Right cardiac atrium (tissue), 5 donors: ENCODE measurements around the gene RAPGEF1. TPM values are rescaled to one million over a fixed set of nuclear protein-coding genes. Genes with fewer than 3 reads are reported as not detected.

Source experiments
- ATAC-seq, 2 donors: fragments of 200-7000 bp; cut with Tn5 transposase; one replicate each; pipeline versions ENCODE4 v1.8.0 to v1.9.1; 2020; ENCODE audit warnings: moderate library complexity in 2 of 2, mild to moderate bottlenecking in 1 of 2
- DNase-seq, 3 donors: peaks; one replicate each; pipeline ENCODE4 v3.0.0-alpha.2; 2020
- H3K27ac ChIP-seq: one replicate; pipeline ENCODE4 v1.5.1; 2013; ENCODE audit warnings: mild to moderate bottlenecking, low read length, control low read depth, moderate library complexity
- H3K27me3 ChIP-seq: one replicate; pipeline ENCODE4 v1.6.1; 2013; ENCODE audit not compliant: control insufficient read depth, insufficient read depth
- H3K4me1 ChIP-seq: one replicate; pipeline ENCODE4 v1.6.1; 2013; ENCODE audit warnings: low read length; ENCODE audit not compliant: control insufficient read depth, insufficient read depth
- H3K4me3 ChIP-seq: one replicate; pipeline ENCODE4 v1.5.1; 2013; ENCODE audit warnings: low read length, control low read depth
- H3K9me3 ChIP-seq: one replicate; pipeline ENCODE4 v1.6.1; 2013; ENCODE audit warnings: low read length; ENCODE audit not compliant: control insufficient read depth
- WGBS: extraction: QIAGEN DNeasy Blood & Tissue Kit; methylation state at CpG from one replicate; pipeline ENCODE4 v1.1.7; 2013; 5-methylcytosine and 5-hydroxymethylcytosine counted together
- intact Hi-C, 4 donors: fragments of 100-400 bp; cut with DNase I; formaldehyde crosslinking; loops; one replicate each; pipeline versions ENCODE4 v1.11.0 to v1.14.0; 2022 to 2023
- long read RNA-seq, 4 donors: library from polyadenylated mRNA; unstranded; transcript quantifications; one replicate each; pipeline ENCODE4 v2.0.0, GENCODE V29; 2020 to 2021
- polyA plus RNA-seq: library from polyadenylated mRNA; stranded (reverse); fragments of 200-250 nt; gene quantifications from one replicate; pipeline ENCODE4 v1.2.3, GENCODE V29; 2013
- total RNA-seq, 4 donors: library from RNA; stranded (reverse); fragmentation: NEBNext Ultra II Directional; extraction: Animal tissue kit (Norgen Biotek cat#: 25700); gene quantifications; one replicate each; pipeline ENCODE4 v1.2.1, GENCODE V29; 2021
- donor health status: healthy with polysubstance abuse.
- donor health status: DM: no; HTN: yes; CAD: no.
- donor health status: DM: no; HTN: no; CAD: no.
- donor health status: DM: no; HTN: yes; CAD: no; lungs with severe emphysema.
- donor health status: DM: yes; HTN: yes; CAD: no.

Gene RAPGEF1
- total RNA-seq (100 to 1,000 TPM in 1 of 4 donors, 10 to 100 TPM in 3; 82.3 to 100 (median 93.0) TPM), polyA plus RNA-seq (58.5 TPM)
- long read RNA-seq, donor 1, full-length matches to known transcripts: 1 of 102 reads
- long read RNA-seq, donor 1, partial matches to known transcripts: 28 of 102 reads
- long read RNA-seq, donor 1, other reads (novel, unspliced or antisense): 73 of 102 reads
- long read RNA-seq, donor 2, full-length matches to known transcripts: 1 of 50 reads
- long read RNA-seq, donor 2, partial matches to known transcripts: 13 of 50 reads
- long read RNA-seq, donor 2, other reads (novel, unspliced or antisense): 36 of 50 reads
- long read RNA-seq, donor 3, partial matches to known transcripts: 14 of 106 reads
- long read RNA-seq, donor 3, other reads (novel, unspliced or antisense): 92 of 106 reads
- long read RNA-seq, donor 4, full-length matches to known transcripts: 1 of 47 reads
- long read RNA-seq, donor 4, partial matches to known transcripts: 14 of 47 reads
- long read RNA-seq, donor 4, other reads (novel, unspliced or antisense): 32 of 47 reads

- peaks cover 16% of the 10 kb centered on the region for H3K4me1 ChIP-seq
- intact Hi-C loops: loop anchor here (1.0 to 10.0 kb wide), 9 partner anchors 65 to 395 kb away; no protein-coding TSS in a partner anchor
Observed at GRCh38 chr9:131739959-131740648, at the start of gene RAPGEF1. TSS of gene RAPGEF1 (minus strand) at chr9:131740076. CDS start at chr9:131739830, 246 bp downstream.

GRCh38 chr9:131788851-131789250 is 49.0 kb upstream of the RAPGEF1 start:
- WGBS: 71% methylated on average over 1 of the region's 1 CpG
- ATAC-seq: no peak
- peaks cover 5% of the 10 kb centered on the region for H3K27me3 ChIP-seq
- intact Hi-C loops: no loop called here
- no peak for DNase-seq
- H3K27ac ChIP-seq: no peak overlapping the region
- no peaks in the 10 kb centered on the region for H3K4me1 ChIP-seq
- no peaks in the 10 kb centered on the region for H3K9me3 ChIP-seq
- no peak overlapping the region for H3K4me3 ChIP-seq

More at GRCh38 chr9:131739959-131740648, at the start of gene RAPGEF1:
- no peaks in the 10 kb centered on the region for H3K9me3 ChIP-seq
- WGBS: 8% methylated on average over 62 of the region's 69 CpGs
- ATAC-seq (peak; percentile 68), DNase-seq (peak; percentile 70 to 92 (median 87))
- H3K4me3 ChIP-seq: peak within 1 kb of the TSS; percentile 99
- no peaks in the 10 kb centered on the region for H3K27me3 ChIP-seq
- H3K27ac ChIP-seq: peak within 1 kb of the TSS; percentile 96

GRCh38 chr9:131787838-131788237 is 48.0 kb upstream of the RAPGEF1 start:
- ATAC-seq: no peak
- intact Hi-C loops: no loop called here
- Histone ChIP-seq H3K4me3 (no peak overlapping the region), H3K9me3 (no peaks in the 10 kb centered on the region), H3K27ac (no peak overlapping the region), H3K4me1 (no peaks in the 10 kb centered on the region), H3K27me3 (peaks cover 5% of the 10 kb centered on the region)
- 68% methylated on average over 9 of the region's 9 CpGs for WGBS
- DNase-seq: no peak

GRCh38 chr9:131784748-131785501 is 45.0 kb upstream of the RAPGEF1 start:
- DNase-seq: no peak
- 58% methylated on average over 13 of the region's 13 CpGs for WGBS
- no peaks in the 10 kb centered on the region for H3K4me1 ChIP-seq

GRCh38 chr9:131781069-131781468 is 41.2 kb upstream of the RAPGEF1 start:
- Histone ChIP-seq H3K4me1 (no peaks in the 10 kb centered on the region), H3K27ac (no peak overlapping the region), H3K4me3 (no peak overlapping the region), H3K9me3 (peaks cover 2% of the 10 kb centered on the region), H3K27me3 (peaks cover 5% of the 10 kb centered on the region)
- DNase-seq (no peak), ATAC-seq (no peak)
- WGBS: 55% methylated on average over 3 of the region's 3 CpGs
- intact Hi-C loops: no loop called here

More at GRCh38 chr9:131784748-131785501, 45.0 kb upstream of the RAPGEF1 start:
- Histone ChIP-seq H3K9me3 (peaks cover 2% of the 10 kb centered on the region), H3K27ac (no peak overlapping the region), H3K27me3 (peaks cover 5% of the 10 kb centered on the region), H3K4me3 (no peak overlapping the region)
- intact Hi-C loops: no loop called here
- no peak for ATAC-seq

GRCh38 chr9:131776473-131776872 is 36.6 kb upstream of the RAPGEF1 start:
- intact Hi-C loops: no loop called here
- Histone ChIP-seq H3K27ac (no peak overlapping the region), H3K4me3 (no peak overlapping the region), H3K27me3 (no peaks in the 10 kb centered on the region), H3K4me1 (no peaks in the 10 kb centered on the region), H3K9me3 (no peaks in the 10 kb centered on the region)
- WGBS: 16% methylated on average over 7 of the region's 7 CpGs
- ATAC-seq: no peak
- DNase-seq: peak in 1 of 3 donors; percentile 69

GRCh38 chr9:131776036-131776435 is 36.2 kb upstream of the RAPGEF1 start:
- DNase-seq (no peak), ATAC-seq (no peak)
- H3K4me1 ChIP-seq: no peaks in the 10 kb centered on the region
- no peaks in the 10 kb centered on the region for H3K27me3 ChIP-seq
- intact Hi-C loops: no loop called here
- H3K4me3 ChIP-seq: no peak overlapping the region
- no peaks in the 10 kb centered on the region for H3K9me3 ChIP-seq
- no peak overlapping the region for H3K27ac ChIP-seq
- WGBS: 36% methylated on average over 3 of the region's 3 CpGs

- no peak for ATAC-seq
- Histone ChIP-seq H3K27ac (no peak overlapping the region), H3K4me3 (no peak overlapping the region), H3K4me1 (no peaks in the 10 kb centered on the region), H3K9me3 (no peaks in the 10 kb centered on the region), H3K27me3 (no peaks in the 10 kb centered on the region)
- DNase-seq: no peak
- intact Hi-C loops: no loop called here
- WGBS: 80% methylated on average over 6 of the region's 6 CpGs
Observed at GRCh38 chr9:131774636-131775035, 34.8 kb upstream of the RAPGEF1 start.

GRCh38 chr9:131773911-131774379 is 34.1 kb upstream of the RAPGEF1 start:
- ATAC-seq: peak; percentile 67 to 68

GRCh38 chr9:131772940-131773339 is 33.1 kb upstream of the RAPGEF1 start:
- Histone ChIP-seq H3K27me3 (no peaks in the 10 kb centered on the region), H3K4me1 (no peaks in the 10 kb centered on the region), H3K4me3 (no peak overlapping the region), H3K27ac (no peak overlapping the region), H3K9me3 (no peaks in the 10 kb centered on the region)
- 72% methylated on average over 3 of the region's 3 CpGs for WGBS
- ATAC-seq (no peak), DNase-seq (no peak)
- intact Hi-C loops: no loop called here

More at GRCh38 chr9:131773911-131774379, 34.1 kb upstream of the RAPGEF1 start:
- 19% methylated on average over 6 of the region's 6 CpGs for WGBS
- peak in 2 of 3 donors; percentile 26 to 71 for DNase-seq
- no peak overlapping the region for H3K4me3 ChIP-seq
- no peak overlapping the region for H3K27ac ChIP-seq
- no peaks in the 10 kb centered on the region for H3K4me1 ChIP-seq
- H3K27me3 ChIP-seq: no peaks in the 10 kb centered on the region
- intact Hi-C loops: no loop called here
- H3K9me3 ChIP-seq: no peaks in the 10 kb centered on the region
